ENCODE data around the gene TUBB4A. TPM values are rescaled to one million over a fixed set of nuclear protein-coding genes. Genes with fewer than 3 reads are reported as not detected.

Gene TUBB4A
- total RNA-seq, 1 experiment from 2014 or later = not detected

- ChIA-PET POLR2A (interaction anchor here (0.7 kb wide), 1 partner anchor 579 kb away, joined by 3 read pairs; no protein-coding TSS in a partner anchor), CTCF (interaction anchor here (0.6 kb wide), 1 partner anchor 97 kb away, joined by 4 read pairs; no protein-coding TSS in a partner anchor)
- DNase-seq (ENCODE audit: unreplicated experiment) = no peak
- peak overlapping the region; percentile 65 for H3K27ac Mint-ChIP-seq (ENCODE audit: low read depth, unreplicated experiment)
- BruUV-seq (replicated peaks) = no TSS peak
- TF ChIP-seq, protein P1, sequence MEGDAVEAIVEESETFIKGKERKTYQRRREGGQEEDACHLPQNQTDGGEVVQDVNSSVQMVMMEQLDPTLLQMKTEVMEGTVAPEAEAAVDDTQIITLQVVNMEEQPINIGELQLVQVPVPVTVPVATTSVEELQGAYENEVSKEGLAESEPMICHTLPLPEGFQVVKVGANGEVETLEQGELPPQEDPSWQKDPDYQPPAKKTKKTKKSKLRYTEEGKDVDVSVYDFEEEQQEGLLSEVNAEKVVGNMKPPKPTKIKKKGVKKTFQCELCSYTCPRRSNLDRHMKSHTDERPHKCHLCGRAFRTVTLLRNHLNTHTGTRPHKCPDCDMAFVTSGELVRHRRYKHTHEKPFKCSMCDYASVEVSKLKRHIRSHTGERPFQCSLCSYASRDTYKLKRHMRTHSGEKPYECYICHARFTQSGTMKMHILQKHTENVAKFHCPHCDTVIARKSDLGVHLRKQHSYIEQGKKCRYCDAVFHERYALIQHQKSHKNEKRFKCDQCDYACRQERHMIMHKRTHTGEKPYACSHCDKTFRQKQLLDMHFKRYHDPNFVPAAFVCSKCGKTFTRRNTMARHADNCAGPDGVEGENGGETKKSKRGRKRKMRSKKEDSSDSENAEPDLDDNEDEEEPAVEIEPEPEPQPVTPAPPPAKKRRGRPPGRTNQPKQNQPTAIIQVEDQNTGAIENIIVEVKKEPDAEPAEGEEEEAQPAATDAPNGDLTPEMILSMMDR (IDR thresholded peaks at IDR 0.05; ENCODE audit: unreplicated experiment) = no peak
- H3K36me3 Mint-ChIP-seq (ENCODE audit: insufficient read depth, unreplicated experiment) = peaks cover 40% of the 10 kb centered on the region
- no peaks in the 10 kb centered on the region for H3K9me3 Mint-ChIP-seq (ENCODE audit: unreplicated experiment)
- peak overlapping the region; percentile 35 for H3K4me3 Mint-ChIP-seq (ENCODE audit: unreplicated experiment)
- H3K4me1 Mint-ChIP-seq (ENCODE audit: insufficient read depth, unreplicated experiment) = peaks cover 41% of the 10 kb centered on the region
- intact Hi-C loops (cut with micrococcal nuclease) = no loop called here
- no peaks in the 10 kb centered on the region for H3K27me3 Mint-ChIP-seq (ENCODE audit: insufficient read depth, unreplicated experiment)
Observed at GRCh38 chr19:6533746-6534418, 31.8 kb upstream of the TUBB4A start.

- H3K27me3 Mint-ChIP-seq (ENCODE audit: insufficient read depth, unreplicated experiment) = no peaks in the 10 kb centered on the region
- H3K36me3 Mint-ChIP-seq (ENCODE audit: insufficient read depth, unreplicated experiment) = peaks cover 40% of the 10 kb centered on the region
- H3K9me3 Mint-ChIP-seq (ENCODE audit: unreplicated experiment) = no peaks in the 10 kb centered on the region
Observed at GRCh38 chr19:6533000-6533328, 30.9 kb upstream of the TUBB4A start.

GRCh38 chr19:6532244-6532999, 30.3 kb upstream of the TUBB4A start:
- peaks cover 34% of the 10 kb centered on the region for H3K4me1 Mint-ChIP-seq (ENCODE audit: insufficient read depth, unreplicated experiment)
- H3K27ac Mint-ChIP-seq (ENCODE audit: low read depth, unreplicated experiment) = peak overlapping the region; percentile 94
- no peak for DNase-seq (ENCODE audit: unreplicated experiment)
- POLR2A ChIA-PET = interaction anchor here (0.7 to 2.4 kb wide), 5 partner anchors 15 to 544 kb away, joined by 3 to 25 read pairs (median 3); partner anchors contain the start of gene C3
- TF ChIP-seq, protein P1 (IDR thresholded peaks at IDR 0.05; ENCODE audit: unreplicated experiment) = no peak
- H3K27me3 Mint-ChIP-seq (ENCODE audit: insufficient read depth, unreplicated experiment) = no peaks in the 10 kb centered on the region
- CTCF ChIA-PET = interaction anchor here (0.6 to 0.9 kb wide), 3 partner anchors 16 to 186 kb away, joined by 3 to 5 read pairs (median 4); no protein-coding TSS in a partner anchor
- intact Hi-C loops (cut with micrococcal nuclease) = no loop called here
- peak overlapping the region; percentile 84 for H3K4me3 Mint-ChIP-seq (ENCODE audit: unreplicated experiment)
- BruUV-seq (replicated peaks) = no TSS peak
- H3K9me3 Mint-ChIP-seq (ENCODE audit: unreplicated experiment) = no peaks in the 10 kb centered on the region
- peaks cover 40% of the 10 kb centered on the region for H3K36me3 Mint-ChIP-seq (ENCODE audit: insufficient read depth, unreplicated experiment)

More at GRCh38 chr19:6533000-6533328, 30.9 kb upstream of the TUBB4A start:
- intact Hi-C loops (cut with micrococcal nuclease) = no loop called here
- TF ChIP-seq, protein P1 (IDR thresholded peaks at IDR 0.05; ENCODE audit: unreplicated experiment) = no peak
- Mint-ChIP-seq H3K27ac (ENCODE audit: low read depth, unreplicated experiment) (peak overlapping the region; percentile 94), H3K4me1 (ENCODE audit: insufficient read depth, unreplicated experiment) (peaks cover 39% of the 10 kb centered on the region), H3K4me3 (ENCODE audit: unreplicated experiment) (peak overlapping the region; percentile 84)
- BruUV-seq (replicated peaks) = no TSS peak
- ChIA-PET POLR2A (interaction anchor here (1.2 kb wide), 1 partner anchor 188 kb away, joined by 3 read pairs; the partner anchor contains the start of gene C3), CTCF (no interaction called here)
- DNase-seq (ENCODE audit: unreplicated experiment) = no peak

DNA sequence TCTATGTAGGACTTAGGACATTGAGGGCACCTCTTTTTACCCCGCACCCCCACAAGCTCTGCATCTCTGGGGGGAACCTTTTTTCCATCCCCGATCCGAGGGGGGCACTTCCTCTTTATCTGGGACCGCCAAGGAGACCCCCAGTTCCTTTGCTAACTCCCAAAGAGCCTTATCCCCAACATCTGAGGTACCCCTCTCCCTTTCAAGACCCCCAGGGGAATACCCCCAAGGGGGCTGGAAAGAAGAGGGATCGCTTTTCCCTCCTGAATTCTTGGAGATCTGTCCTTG, 29.8 kb upstream of the TUBB4A start:
- Mint-ChIP-seq H3K4me3 (ENCODE audit: unreplicated experiment) (peak overlapping the region; percentile 84), H3K36me3 (ENCODE audit: insufficient read depth, unreplicated experiment) (peaks cover 40% of the 10 kb centered on the region), H3K4me1 (ENCODE audit: insufficient read depth, unreplicated experiment) (peaks cover 34% of the 10 kb centered on the region), H3K27me3 (ENCODE audit: insufficient read depth, unreplicated experiment) (no peaks in the 10 kb centered on the region), H3K9me3 (ENCODE audit: unreplicated experiment) (no peaks in the 10 kb centered on the region), H3K27ac (ENCODE audit: low read depth, unreplicated experiment) (peak overlapping the region; percentile 94)
- intact Hi-C loops (cut with micrococcal nuclease) = no loop called here
- TF ChIP-seq, protein P1 (IDR thresholded peaks at IDR 0.05; ENCODE audit: unreplicated experiment) = no peak
- POLR2A ChIA-PET = interaction anchor here (0.6 to 2.4 kb wide), 6 partner anchors 15 to 543 kb away, joined by 3 to 25 read pairs (median 3); partner anchors contain the start of gene C3
- no TSS peak for BruUV-seq (replicated peaks)
- DNase-seq (ENCODE audit: unreplicated experiment) = no peak
- CTCF ChIA-PET = interaction anchor here (0.6 to 0.9 kb wide), 3 partner anchors 15 to 187 kb away, joined by 3 to 5 read pairs (median 4); no protein-coding TSS in a partner anchor

All from MCF 10A (cell line).